ENCODE measurements around the gene TTR.

DNA sequence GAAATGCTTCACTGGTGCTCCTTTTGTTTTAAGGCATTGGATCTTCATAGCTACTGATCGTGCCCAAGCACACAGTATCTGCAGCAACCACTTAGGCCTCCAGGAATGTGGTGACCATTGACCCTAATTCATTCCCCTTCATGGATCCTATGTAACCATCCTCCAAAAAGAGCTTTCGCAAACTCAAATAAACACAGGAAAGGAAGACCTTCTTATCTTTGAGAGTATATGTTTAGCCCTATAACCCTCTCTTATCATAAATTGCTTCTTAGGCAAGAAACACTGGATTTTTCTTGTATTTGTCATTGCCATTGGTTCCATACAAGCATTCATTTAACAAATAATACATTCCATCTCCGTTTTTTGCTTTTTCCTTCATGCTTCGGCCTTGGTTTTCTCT, 4.1 kb upstream of the TTR start:
- TF ChIP-seq, protein P1, sequence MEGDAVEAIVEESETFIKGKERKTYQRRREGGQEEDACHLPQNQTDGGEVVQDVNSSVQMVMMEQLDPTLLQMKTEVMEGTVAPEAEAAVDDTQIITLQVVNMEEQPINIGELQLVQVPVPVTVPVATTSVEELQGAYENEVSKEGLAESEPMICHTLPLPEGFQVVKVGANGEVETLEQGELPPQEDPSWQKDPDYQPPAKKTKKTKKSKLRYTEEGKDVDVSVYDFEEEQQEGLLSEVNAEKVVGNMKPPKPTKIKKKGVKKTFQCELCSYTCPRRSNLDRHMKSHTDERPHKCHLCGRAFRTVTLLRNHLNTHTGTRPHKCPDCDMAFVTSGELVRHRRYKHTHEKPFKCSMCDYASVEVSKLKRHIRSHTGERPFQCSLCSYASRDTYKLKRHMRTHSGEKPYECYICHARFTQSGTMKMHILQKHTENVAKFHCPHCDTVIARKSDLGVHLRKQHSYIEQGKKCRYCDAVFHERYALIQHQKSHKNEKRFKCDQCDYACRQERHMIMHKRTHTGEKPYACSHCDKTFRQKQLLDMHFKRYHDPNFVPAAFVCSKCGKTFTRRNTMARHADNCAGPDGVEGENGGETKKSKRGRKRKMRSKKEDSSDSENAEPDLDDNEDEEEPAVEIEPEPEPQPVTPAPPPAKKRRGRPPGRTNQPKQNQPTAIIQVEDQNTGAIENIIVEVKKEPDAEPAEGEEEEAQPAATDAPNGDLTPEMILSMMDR (IDR thresholded peaks at IDR 0.05), result no peak
- TF ChIP-seq POLR2A (IDR thresholded peaks at IDR 0.05) (no peak), EP300 (IDR thresholded peaks at IDR 0.05) (no peak)
